SW 1271 (cell line): Measurements from ENCODE around the gene INPP5K.

ENCODE experiments used
- DNase-seq, 2 experiments: peaks; one replicate each; lab custom pipeline; 2025; lab: John Stamatoyannopoulos, UW

The INPP5K gene

GRCh38 chr17:1485423-1486376, 30.7 kb downstream of the INPP5K start:
- DNase-seq = peak in 1 of 2 experiments; percentile 28

GRCh38 chr17:1484676-1485422, 31.6 kb downstream of the INPP5K start:
- peak in 1 of 2 experiments; percentile 45 for DNase-seq

GRCh38 chr17:1484060-1484535, 32.3 kb downstream of the INPP5K start:
- no peak for DNase-seq

GRCh38 chr17:1482680-1483079, 33.7 kb downstream of the INPP5K start:
- DNase-seq = no peak

GRCh38 chr17:1481736-1482135, 34.7 kb downstream of the INPP5K start:
- no peak for DNase-seq

GRCh38 chr17:1480747-1481465, 35.5 kb downstream of the INPP5K start:
- no peak for DNase-seq

- DNase-seq = no peak
Measured at GRCh38 chr17:1478418-1478817, 38.0 kb downstream of the INPP5K start.

GRCh38 chr17:1475321-1475854, 41.0 kb downstream of the INPP5K start:
- no peak for DNase-seq

GRCh38 chr17:1474402-1475189, 41.8 kb downstream of the INPP5K start:
- DNase-seq = no peak

- no peak for DNase-seq
Measured at GRCh38 chr17:1473841-1474240, 42.6 kb downstream of the INPP5K start.

GRCh38 chr17:1473170-1473569, 43.2 kb downstream of the INPP5K start:
- DNase-seq = no peak

GRCh38 chr17:1471911-1472821, 44.2 kb downstream of the INPP5K start:
- no peak for DNase-seq

GRCh38 chr17:1471490-1471889, 44.9 kb downstream of the INPP5K start:
- DNase-seq = no peak

GRCh38 chr17:1470755-1471462, 45.5 kb downstream of the INPP5K start:
- DNase-seq = no peak

- no peak for DNase-seq
Measured at GRCh38 chr17:1470071-1470754, 46.2 kb downstream of the INPP5K start.

- peak; percentile 40 to 93 for DNase-seq
Measured at GRCh38 chr17:1469231-1469852, 47.1 kb downstream of the INPP5K start.

- DNase-seq = no peak
Measured at GRCh38 chr17:1467898-1468492, 48.4 kb downstream of the INPP5K start.

- no peak for DNase-seq
Measured at GRCh38 chr17:1467258-1467657, 49.2 kb downstream of the INPP5K start.
